ENCODE data around the gene PCSK9.
"Not testable (repeated sequence)": the region's sequence is repeated elsewhere in the genome, so short reads cannot be mapped to it uniquely, and the experiment has no call there.

The PCSK9 gene

DNA sequence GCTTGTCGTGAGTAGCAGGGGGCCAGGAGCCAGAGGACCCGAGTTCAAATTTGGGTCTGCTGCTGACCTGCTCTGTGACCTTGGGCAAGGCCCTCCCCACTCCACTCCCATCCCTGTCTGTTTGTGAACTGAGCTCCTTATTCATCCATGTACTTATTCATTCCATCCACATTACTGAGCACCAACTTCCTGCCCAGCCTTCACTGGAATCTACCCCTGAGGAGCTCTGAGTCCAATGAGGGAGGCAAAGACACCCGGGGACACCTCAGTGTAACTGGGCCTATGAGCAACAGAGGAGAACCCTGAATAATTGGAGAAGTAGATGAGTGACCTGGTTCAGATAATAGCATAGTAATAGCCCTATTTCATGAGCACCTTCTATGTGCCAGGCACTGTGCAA lies 31.7 kb upstream of the PCSK9 start:
- no peak for DNase-seq (ENCODE audit: extremely low read depth in 1 of 2, low read depth in 1 of 2)

DNA sequence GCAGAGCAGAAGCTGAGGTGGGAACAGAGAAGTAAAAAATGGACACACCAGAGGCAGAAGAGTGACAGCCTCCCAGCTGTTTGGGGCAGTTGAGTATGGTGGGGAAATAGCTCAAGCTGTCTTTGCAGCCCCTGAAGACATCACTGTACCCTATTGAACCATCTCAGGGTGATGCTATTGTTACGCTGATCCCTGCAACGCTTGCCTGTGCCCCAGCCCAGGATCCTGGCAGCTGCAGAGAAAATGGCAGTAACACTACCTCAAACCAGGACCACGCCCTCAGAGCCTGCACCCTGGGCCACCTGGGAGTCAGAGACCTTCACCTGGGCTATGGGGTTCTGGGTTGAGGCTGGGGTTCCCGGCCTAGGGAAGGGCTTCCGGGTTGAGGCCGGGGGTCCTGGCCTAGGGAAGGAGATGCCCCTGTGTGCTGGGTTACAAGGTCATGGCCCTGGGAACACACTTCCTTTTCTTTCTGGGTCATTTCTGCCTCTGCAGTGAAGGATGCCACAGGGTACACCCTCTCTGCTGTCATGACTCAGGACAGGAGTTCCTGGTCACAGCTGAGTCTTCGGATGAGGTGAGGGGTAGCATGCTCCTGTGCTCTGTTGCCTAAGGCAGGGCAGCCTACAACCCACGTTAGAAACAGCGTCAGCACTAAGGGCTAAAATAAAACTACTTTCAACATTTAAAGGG lies 29.0 kb upstream of the PCSK9 start:
- no peak for DNase-seq (ENCODE audit: extremely low read depth in 1 of 2, low read depth in 1 of 2)

DNA sequence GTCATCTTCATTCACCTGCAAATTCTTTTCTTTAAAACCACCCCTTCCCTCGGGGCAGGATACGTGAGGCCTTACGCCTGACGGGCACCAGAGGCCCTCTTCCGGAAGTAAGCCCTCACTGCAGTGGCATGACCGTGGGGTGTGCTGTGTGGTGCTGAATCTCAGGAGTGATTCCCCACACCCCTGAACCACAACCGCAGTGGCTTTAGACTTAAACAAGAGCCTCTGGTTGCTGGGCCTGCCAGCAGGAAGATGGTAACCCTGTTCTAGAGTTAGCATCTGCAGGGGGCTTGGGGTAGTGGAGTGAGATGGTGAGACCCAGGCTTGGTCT lies 28.5 kb upstream of the PCSK9 start:
- DNase-seq (ENCODE audit: extremely low read depth in 1 of 2, low read depth in 1 of 2), result no peak

DNA sequence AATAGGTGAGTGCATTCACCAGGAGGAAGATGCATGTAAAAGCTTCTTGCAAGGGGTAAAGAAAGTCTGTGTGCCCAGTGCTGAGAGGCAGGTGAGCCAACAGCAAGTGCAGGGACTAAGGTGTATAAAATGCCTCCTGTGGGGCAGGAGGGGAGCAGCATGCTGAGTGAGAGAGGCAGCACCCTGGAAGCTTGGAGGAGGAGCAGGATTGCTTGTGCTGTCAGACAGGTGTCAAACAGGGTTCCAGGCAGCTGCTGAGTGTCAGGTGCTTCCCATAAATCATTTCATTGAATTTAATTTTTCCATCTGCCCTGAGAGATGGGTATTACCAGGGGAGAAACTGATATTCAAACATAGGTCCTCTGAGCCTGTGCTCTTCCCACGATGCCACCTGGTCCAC lies 26.7 kb upstream of the PCSK9 start:
- no peak for DNase-seq (ENCODE audit: extremely low read depth in 1 of 2, low read depth in 1 of 2)

DNA sequence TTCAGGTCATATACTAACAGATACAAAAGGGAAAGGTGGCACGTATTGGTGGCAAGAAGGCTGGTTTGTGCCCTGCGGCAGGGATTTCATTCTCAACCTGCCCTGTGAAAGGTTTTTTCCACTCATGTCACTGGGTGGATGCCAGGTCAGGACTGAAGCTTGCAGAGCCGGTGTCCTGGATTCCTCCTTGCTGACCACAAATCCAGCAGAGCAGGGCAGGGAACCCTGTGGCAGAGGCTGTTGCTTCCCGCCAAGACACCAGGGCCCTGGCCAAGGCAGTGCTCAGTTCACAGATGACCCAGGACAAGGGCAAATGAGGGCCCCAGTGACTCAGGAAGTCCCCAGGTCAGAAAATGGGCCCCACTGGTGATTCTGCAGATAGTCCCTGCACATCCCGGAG lies 24.2 kb upstream of the PCSK9 start:
- no peak for DNase-seq (ENCODE audit: extremely low read depth in 1 of 2, low read depth in 1 of 2)

DNA sequence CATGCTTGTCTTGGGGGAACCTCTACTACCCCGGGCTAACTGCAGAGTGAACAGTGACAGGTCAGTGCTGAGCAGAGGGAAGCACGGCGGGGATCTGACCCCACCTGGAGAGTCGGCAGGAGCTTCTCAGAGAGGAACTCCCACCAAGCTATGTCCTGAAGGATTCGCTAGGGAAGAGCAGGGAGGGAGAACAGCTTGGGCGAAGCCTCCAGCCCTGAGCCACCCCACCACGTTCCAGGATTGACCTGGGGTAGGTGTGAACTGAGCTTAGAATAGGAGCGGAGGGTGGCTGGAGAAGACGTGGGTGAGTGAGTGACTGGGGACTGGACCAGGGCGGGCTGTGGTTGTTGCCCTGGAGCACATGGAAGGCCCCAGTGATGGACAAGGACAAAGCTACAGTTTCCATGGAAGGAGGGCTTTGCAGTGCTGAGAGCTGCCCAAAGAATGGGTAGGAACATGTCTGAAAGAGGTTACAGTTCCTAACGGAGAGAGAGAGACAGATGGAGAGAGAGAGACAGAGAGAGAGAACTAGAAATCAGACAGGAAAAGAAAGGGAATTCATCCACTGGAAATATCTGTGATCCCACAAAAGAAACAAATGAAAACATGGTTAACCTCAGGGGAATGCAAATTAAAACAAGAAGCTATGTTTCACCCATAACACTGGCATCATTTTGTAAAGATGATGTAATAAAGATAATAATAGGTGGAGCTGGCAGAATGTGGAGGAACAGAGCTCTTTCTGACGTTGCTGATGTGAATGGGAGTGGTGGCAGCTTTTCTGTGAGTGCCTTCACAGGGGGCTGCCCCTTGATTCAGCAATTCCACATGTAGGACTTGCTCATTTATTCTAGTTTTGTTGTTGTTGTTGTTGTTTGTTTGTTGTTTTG lies 23.4 kb upstream of the PCSK9 start:
- DNase-seq (ENCODE audit: extremely low read depth in 1 of 2, low read depth in 1 of 2), result no peak

DNA sequence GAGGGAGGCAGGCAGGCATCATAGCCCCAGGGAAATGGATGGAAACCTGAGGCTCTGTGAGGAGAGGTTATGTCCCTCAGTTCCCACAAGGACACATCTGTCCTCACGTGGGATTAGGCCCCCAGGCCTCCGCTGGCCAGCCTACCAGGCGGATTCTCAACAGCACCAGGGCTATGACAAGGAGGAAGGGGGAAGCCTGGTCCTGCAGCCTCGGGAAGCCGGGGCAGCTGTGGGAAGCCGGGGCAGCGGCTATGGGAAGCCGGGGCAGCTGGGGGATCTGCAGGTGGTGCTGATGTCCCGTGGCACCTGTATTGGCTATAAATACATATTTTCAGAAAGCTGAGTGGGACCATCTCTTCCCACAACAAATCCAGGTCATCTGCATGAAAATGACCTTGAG lies 21.0 kb upstream of the PCSK9 start:
- DNase-seq (ENCODE audit: extremely low read depth in 1 of 2, low read depth in 1 of 2), result no peak

DNA sequence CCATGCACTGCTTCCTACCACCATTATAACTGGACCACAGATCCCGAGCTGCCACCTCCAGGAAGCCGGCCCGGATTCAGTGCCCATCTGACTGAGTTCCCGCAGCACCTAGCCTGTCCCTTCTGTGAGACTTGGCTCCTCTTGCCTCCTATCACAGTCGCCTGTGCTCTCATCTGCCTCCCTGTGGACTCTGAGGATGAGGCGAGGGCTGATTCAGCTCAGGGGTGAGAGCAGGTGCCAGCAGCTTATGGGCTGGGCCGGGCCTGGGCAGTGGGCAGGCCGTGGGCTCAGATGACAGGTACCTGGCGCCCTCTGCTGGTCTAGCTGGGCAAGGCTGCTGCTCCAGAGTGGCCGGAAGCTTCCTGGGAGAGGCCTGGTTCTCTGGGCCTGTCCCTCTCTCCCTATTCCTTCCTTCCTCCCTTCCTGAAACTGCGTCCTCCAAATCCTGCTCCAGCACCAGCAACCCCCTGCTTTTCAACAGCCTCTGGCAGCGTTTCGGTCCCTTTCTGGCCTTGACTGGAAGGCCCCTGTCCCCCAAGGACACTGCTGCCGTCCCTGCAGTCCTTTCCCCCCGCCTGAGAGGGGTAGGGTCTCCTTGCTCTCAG lies 17.3 kb upstream of the PCSK9 start:
- peak in 1 of 2 donors; percentile 37 for DNase-seq (ENCODE audit: extremely low read depth in 1 of 2, low read depth in 1 of 2)

DNA sequence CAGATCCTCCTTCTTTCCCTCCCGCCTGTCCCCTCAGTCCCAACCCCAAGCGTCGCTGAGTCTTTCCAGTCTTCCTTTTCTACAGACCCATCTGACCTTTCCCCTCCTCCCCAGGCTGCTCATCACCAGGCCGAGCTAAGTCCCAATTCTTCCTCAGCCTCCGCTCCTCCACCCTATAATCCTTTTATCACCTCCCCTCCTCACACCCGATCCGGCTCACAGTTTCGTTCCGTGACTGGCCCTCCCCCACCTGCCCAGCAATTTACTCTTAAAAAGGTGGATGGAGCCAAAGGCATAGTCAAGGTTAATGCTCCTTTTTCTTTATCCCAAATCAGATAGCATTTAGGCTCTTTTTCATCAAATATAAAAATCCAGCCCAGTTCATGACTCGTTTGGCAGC lies 15.2 kb upstream of the PCSK9 start:
- not testable (repeated sequence) for DNase-seq (ENCODE audit: extremely low read depth in 1 of 2, low read depth in 1 of 2)

DNA sequence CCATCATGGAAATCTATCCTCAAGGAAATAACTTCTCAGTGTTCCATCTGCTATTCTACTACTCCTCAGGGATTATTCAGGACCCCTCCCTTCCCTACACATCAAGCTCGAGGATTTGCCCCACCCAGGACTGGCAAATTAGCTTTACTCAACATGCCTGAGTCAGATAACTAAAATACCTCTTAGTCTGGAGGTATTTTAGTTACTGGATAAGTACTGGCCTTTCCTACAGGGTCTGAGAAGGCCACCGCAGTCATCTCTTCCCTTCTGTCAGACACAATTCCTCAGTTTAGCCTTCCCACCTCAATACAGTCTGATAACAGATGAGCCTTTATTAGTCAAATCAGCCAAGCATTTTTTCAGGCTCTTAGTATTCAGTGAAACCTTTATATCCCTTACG lies 12.7 kb upstream of the PCSK9 start:
- not testable (repeated sequence) for DNase-seq (ENCODE audit: extremely low read depth in 1 of 2, low read depth in 1 of 2)

DNA sequence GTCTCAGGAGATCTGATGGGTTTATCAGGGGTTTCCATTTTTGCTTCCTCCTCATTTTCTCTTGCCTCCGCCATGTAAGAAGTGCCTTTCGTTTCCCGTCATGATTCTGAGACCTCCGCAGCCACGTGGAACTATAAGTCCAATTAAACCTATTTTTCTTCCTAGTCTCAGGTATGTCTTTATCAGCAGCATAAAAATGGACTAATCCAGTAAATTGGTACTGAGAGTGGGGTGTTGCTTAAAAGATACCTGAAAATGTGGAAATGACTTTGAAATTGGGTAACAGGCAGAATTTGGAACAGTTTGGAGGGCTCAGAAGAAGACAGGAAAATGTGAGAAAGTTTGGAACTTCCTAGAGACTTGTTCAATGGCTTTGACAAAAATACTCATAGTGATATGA lies 8.2 kb upstream of the PCSK9 start:
- DNase-seq (ENCODE audit: extremely low read depth in 1 of 2, low read depth in 1 of 2), result not testable (repeated sequence)

DNA sequence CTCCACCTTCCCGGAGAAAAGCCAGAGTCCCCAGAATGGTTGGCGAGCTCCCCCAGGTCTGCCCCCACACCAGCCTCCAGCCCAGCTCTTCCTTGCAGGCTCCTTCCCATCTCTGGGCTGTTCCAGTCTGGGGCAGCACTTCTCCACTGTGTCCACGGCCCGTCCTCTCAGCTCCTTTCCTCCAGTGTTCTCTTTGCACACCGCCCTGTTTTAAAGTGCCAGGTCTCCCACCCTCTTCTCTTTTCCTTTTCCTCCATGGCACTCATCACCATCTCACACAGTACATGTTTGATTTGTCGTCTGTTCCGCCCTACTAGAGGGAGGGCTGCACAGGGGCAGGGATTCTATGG lies 6.1 kb upstream of the PCSK9 start:
- no peak for DNase-seq (ENCODE audit: extremely low read depth in 1 of 2, low read depth in 1 of 2)

DNA sequence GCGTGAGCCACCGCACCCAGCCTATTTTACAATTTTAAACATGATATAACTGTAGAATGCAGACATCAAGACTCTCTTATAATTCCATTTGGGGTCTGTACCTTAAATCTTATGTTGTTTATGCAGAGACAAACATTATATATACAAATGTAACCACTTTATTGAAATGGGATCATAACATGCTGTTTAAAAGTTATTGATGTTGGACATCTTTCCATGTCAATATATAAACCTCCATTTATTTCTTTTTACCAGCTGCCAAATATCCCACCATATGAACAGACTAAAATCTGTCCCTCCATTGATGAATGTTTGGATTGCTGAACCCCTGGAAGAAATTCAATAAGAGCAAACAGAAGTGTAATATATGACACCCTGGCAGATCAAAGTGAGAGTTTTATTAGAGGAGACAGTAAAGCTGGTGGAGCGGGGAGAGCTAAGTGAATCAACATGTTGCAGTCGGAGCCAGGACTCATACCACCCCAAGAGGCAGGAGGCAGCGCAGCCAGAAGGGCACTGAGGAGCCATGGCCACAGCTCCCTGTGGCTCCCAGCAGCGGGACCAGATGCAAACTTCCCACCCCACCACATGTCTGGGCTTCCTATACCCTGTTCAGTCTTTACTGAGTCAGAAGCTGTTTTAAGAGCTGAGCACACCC lies 4.7 kb upstream of the PCSK9 start:
- DNase-seq (ENCODE audit: extremely low read depth in 1 of 2, low read depth in 1 of 2), result no peak

DNA sequence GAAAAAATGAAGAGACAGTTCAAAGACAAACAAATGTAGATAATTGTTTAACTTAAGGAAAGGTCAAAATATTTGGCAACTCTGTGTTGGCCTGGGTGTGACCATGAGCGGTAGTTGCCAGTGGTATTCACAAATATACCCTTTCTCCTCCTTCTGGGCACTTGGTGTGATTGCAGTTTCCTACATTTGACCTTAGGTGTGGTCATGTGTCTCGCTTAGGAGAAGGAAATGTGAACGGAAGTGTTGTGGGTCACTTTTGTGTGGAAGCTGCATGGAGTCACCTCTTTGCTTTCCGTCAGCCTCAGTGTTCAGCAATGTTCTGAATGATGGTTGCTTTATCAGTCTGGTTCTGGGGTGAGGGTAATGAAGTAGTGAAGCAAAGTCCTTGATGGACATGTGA lies 3.4 kb upstream of the PCSK9 start:
- DNase-seq (ENCODE audit: extremely low read depth in 1 of 2, low read depth in 1 of 2), result no peak

DNA sequence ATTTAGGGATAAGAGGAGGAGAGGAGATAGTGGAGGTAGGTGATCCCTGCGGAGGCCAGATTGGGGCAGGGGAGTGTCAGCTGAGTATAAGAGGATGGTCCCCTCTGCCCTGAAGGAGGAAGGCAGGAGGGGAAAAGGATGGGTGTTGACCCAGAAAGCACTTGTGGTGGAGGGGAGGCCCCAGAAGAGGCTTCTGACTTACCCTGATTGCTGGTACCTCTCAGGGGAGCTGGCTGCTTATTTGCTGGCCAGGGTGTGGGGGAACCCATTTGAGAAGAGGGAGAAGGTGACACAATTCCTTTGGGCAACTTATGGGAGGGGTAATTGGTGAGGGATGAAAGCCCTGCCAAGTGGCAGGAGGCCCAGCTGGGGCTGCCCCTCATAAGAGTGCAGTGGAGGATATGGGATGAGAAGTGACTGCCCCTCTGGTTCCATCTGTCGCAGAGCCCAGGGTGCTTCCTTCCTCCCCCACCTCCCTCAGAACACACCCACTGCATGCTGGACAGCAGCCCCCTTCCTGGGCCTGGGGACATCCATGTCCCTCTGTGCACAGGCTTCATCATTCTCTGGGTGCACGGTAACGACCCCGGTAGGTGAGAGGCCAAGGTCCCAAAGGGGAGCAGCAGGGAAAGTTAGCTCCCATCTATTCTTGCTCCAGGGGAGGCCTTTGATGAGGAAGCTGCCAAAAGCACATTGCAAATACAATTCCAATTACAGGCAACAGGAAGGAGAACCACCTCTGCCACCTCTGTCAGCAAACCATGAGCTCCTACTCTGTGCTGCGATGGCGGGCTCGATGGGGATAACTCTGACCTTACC lies 1.4 kb upstream of the PCSK9 start:
- no peak for DNase-seq (ENCODE audit: extremely low read depth in 1 of 2, low read depth in 1 of 2)

DNA sequence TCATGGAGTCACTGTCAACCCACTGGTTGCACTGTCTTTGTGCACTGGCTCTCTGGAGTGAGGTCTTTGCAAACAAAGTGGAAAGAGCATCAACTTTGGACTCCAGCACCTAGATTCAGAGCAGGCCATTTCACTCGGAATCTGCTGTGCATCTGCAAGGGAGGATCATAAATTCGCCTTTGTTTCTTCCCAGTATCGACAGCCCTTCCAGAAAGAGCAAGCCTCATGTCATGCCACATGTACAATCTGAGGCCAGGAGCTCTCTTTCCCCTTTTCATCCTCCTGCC lies 853 bp upstream of the PCSK9 start:
- no peak for DNase-seq (ENCODE audit: extremely low read depth in 1 of 2, low read depth in 1 of 2)

DNA sequence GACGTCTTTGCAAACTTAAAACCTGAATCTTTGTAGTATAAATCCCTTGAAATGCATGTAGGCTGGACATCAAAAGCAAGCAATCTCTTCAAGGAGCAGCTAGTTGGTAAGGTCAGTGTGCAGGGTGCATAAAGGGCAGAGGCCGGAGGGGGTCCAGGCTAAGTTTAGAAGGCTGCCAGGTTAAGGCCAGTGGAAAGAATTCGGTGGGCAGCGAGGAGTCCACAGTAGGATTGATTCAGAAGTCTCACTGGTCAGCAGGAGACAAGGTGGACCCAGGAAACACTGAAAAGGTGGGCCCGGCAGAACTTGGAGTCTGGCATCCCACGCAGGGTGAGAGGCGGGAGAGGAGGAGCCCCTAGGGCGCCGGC lies 390 bp upstream of the PCSK9 start:
- DNase-seq (ENCODE audit: extremely low read depth in 1 of 2, low read depth in 1 of 2), result no peak

DNA sequence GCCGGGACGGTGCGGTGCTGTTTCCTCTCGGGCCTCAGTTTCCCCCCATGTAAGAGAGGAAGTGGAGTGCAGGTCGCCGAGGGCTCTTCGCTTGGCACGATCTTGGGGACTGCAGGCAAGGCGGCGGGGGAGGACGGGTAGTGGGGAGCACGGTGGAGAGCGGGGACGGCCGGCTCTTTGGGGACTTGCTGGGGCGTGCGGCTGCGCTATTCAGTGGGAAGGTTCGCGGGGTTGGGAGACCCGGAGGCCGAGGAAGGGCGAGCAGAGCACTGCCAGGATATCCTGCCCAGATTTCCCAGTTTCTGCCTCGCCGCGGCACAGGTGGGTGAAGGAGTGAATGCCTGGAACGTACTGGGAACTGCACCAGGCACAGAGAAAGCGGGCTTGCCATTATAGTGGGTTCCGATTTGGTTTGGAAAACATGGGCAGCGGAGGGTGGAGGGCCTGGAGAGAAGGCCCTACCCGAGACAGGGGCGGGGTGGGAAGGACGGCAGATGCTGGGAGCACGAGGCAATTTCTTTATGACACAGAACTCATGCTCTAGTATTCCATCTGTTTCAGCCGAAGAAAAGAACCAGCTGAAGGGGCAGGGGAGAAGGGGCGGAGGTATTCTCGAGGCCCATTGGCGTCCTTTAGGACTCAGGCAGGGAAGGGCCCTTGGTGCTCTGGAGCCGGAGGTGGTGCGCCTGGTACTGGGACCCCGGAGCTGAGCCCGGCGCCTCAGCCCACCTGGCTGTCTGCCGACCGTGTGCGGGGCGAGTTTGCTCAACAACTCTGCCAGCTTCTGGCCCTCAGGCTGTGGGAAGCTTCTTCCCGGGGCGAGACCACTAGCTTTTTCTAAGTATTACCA lies 960 bp downstream of the PCSK9 start:
- DNase-seq (ENCODE audit: extremely low read depth in 1 of 2, low read depth in 1 of 2), result no peak

DNA sequence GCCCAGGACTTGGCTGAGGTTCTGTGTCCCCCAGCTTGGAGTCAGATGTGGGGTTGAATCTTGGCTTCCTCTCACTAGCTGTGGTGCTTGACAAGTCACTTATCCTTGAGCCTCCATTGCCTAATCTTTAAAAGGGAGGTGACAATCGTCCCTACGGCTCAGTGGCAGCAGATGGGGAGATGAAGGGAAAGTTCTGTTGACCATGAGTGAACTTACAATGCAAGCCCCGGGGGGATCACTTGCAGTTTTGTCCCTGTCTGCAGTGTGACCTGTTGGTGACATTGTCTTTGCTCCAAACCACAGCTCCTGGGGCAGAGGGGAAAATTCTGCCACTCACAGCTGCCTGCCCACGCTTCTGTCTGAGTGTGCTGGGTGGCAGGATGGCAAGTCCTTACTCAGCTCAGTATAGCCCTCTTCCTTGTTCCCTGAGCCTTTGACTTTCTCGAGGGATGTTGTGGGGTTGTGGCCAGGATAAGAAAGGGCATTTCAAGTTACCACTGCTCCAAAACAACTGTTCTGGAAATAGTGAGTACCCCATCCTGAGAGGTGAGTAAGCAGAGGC lies 1.7 kb downstream of the PCSK9 start:
- no peak for DNase-seq (ENCODE audit: extremely low read depth in 1 of 2, low read depth in 1 of 2)

DNA sequence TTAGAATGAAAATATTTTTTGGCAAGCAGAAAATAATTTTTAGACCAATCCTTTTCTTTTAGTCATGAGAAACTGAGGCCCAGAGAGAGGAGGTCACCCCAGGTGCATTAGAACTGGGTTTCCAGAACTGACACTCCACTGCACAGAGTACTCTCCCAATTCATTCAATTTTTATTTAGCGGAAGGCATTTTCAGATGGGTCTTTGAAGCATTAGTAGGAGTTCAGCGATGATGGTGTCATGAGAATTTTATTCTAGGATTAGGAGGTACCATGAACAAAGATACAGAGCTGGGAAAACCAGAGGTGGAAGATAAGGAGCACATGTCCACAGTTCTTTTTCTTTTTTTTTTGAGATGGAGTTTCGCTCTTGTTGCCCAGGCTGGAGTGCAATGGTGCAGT lies 2.3 kb downstream of the PCSK9 start:
- DNase-seq (ENCODE audit: extremely low read depth in 1 of 2, low read depth in 1 of 2), result no peak

Measured in activated CD8-positive, alpha-beta memory T cell treated with anti-CD3 and anti-CD28 coated beads for 1 hour (primary cell).